Activated CD4-positive, alpha-beta T cell treated with anti-CD3 and anti-CD28 coated beads, Interleukin-2, amount 50 U/mL, for 16 hours (primary cell): ENCODE data around the gene SIRPA.
"Not testable (repeated sequence)": the region's sequence is repeated elsewhere in the genome, so short reads cannot be mapped to it uniquely, and the experiment has no call there.

Source experiments
- DNase-seq: peaks from one replicate; pipeline ENCODE4 v3.0.0-alpha.2; 2020

SIRPA gene

DNA sequence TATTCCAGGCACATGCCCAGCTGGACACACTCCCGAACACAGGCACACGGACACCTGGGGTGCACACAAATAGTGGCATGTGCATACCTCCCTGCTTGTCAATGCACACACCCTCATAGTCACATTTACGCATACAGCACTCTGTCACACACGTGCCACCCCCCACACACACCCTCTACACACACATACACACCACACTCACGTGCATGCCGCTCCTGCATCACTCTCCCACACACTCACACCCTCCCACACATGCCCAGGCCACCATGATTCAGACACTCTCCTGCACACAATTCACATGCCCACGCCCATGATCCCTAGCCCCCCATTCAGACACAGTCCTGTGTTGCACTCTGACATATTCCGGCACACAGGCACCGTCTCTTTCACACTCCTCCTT, 13.0 kb downstream of the SIRPA start:
- no peak for DNase-seq

DNA sequence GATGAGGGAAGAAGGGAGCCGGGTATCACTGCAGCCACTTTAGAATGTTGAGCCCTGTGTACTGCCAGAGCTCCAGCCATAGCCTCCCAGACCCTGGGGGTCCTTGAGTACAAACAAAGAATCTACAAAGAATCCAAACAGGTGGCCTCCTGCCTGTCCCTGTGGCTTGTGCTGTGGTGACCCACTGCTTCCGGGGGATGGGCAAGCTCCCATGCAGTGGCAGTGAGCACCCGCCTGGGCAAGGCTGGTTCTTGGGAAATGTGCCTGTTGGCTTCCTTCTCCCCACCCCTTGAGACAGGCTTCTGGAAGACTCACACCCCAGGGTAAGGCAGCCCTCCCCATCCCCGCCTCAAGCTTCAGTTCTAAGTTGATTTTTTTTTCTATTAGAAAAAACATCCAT, 13.9 kb downstream of the SIRPA start:
- DNase-seq, result no peak

DNA sequence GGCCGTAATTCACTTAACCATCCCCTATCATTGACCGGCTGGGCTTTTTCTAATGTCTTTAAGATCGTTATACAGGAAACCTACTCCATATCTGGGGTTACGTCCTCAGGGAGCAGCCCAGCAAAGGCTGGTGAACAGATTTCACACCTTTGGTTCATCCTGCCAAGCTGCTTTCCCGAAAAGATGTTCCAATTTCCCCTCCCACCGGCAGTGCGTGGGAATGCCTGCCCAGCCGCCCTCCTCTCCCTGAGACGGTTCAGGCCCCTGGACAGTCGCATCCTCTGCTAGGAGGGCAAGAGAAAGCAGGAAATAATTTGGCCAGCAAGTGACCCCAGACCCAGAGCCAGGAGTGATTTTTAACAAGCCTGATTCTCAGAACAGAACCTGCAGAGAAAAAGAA, 16.3 kb downstream of the SIRPA start:
- DNase-seq, result no peak

DNA sequence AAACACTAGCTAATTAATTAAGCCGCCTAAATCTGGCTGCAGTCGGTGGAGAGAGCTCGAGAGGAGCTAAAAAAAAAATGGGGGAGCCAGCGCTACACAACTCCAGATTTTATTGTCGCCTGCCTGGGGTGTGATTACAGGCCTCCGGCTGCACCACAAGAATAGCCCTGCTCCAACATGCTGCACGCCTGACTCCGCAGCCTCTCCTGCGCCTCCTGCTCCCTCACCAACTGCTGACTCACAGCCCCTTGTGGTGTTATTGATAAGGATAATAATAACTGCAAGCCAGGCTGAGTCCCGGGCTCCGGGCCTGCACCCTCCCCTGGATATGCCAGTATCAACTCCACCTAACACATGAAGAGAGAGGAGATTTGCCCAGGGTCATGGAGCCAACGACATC, 16.8 kb downstream of the SIRPA start:
- DNase-seq, result no peak

DNA sequence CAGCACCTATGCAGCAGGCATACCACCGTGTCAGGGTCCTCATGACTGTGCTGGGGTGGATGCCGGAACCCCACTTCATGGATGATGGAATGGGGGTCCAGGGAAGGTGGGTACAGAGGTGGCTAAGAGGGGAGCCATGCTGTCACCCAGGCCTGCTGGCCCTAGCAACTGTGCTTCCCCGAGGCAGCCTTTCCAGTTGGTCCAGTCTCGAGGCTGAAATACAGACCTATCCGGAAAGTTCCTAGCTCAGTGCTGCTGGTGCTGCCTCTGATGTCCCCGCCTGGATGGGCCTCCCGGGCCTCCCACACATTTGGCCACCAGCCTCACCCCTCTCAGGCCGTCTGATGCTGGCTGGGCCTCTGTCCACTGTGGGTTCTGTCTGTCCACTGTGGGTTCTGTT, 17.4 kb downstream of the SIRPA start:
- DNase-seq, result no peak

DNA sequence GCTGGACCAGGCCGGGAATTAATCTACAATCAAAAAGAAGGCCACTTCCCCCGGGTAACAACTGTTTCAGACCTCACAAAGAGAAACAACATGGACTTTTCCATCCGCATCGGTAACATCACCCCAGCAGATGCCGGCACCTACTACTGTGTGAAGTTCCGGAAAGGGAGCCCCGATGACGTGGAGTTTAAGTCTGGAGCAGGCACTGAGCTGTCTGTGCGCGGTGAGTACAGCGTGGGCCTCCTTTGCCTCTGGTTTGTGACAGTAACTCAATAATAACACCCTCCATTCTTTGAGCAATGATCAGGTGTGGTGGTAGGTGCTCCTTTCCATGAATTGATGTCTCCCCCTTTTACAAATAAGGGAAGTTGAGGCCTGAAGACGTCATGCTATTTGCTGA, 20.0 kb downstream of the SIRPA start:
- DNase-seq, result not testable (repeated sequence)

DNA sequence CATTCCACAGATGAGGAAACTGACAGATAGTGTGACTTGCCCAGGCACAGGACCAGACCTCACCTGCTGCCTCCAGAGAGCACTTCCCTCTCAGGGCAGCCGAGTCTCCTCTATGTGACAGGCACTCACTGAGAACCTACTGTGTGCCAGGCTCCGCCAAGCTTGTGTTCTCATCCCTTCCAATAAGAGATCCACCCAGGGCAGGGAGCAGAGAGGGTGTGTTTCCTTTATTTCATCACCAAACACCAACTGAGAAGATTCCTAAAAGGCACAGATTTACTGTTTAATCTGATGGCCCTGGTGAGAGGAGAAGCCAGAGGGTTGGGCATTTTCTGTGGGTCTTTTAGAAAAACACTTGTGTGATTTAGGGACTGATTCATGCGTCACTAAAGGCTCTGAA, 20.5 kb downstream of the SIRPA start:
- DNase-seq, result no peak

DNA sequence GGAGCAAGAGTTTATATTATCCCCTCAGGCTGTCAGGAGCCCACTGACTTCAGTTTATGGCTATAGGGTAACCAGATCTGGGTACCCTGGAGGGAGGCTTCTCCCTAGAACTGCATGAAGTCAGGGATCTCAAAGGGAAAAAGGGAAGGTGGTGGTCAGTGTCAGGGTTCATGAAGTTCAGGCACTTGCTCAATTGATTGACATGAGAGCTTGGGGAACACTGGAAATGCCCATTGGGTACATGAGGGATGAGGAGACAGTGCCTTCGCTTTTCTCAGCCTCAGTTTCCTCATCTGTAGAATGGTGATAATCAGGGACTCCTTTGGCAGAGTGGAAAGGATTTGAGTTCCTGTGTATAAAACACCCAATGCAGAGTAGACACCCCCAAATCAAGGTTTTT, 22.6 kb downstream of the SIRPA start:
- no peak for DNase-seq

DNA sequence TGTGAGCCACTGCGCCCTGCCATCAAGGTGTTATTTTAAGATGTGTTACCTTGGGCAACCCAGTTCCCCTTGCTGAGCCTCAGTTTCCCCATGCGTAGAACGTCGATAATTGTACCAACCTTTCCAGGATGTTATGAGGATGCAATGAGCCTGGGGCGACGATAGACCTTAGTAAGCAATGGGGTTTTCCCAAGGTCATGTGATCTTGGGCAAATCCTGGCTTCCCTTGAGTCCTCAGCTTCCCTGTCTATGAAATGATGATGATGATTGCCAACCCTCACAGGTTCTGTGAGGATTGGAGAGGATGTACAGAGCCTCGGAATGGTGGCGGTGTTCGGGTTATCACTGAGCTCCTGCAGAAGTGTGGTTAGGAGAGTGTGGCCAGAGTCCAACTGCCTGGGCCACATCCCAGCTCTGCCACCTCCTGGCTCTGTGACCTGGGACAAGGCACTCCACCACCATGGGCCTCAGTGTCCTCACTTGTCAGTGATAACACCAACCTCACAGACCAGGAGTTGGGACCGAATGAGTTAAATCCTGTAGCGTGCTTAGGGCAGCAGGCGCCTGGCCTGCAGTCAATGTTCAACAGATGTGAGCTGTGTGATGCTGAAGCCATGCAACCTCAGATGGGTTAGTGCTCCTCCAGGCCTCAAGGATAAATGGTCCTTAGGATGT, 23.4 kb downstream of the SIRPA start:
- no peak for DNase-seq

DNA sequence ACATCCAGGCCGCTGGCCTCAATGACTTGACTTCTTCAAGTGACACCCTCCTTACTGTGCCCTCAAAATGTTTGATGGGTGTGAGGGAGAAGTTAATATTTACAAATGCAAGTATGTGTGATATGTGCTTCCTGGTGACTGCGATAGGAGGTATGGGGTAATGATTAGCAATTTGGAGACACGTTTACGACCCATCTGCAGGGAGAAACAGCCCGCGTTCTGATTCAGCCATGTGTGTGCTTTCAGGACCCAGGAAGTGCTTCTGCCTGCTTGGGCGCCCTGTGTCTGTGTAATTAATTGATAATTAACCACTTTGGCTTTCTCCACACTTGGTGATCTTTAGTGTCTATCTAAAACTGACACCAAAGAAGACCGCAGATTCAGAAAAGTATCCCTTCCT, 25.0 kb downstream of the SIRPA start:
- DNase-seq, result no peak

DNA sequence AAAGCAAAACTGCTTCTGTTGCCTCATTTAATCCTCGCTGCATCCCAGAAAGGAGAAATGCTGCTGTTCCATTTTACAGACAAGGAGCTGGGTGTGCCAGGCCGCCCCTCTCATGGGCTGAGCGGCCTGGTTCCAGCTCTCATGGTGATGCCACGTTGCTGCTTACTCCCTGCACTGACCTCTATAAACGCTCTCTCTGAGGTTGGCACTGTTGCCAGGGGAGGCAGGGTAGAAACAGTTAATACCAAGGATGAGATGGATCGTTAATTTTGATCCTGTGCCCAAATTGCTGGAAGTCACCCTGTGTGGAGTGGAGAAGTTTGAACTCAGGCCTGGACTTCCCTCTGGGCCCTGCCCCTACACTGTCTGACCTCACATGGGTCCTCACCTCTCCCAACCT, 25.6 kb downstream of the SIRPA start:
- no peak for DNase-seq

DNA sequence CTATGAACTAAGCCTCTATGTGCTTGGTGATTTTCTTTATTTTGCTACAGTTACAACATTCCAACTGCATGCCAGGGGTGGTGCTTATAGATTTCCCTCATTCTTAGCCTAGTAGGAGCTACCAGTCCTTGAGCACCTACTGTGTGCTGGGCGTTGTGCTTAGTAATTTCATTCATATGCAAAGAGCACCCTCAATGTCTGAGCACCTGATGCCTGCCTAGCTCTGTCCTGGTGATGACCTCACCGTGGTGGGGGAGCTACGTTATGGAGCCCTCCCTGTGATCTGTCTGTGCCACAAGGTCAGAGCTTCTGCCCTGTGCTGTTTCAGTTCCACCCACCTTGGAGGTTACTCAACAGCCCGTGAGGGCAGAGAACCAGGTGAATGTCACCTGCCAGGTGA, 26.8 kb downstream of the SIRPA start:
- DNase-seq, result not testable (repeated sequence)

DNA sequence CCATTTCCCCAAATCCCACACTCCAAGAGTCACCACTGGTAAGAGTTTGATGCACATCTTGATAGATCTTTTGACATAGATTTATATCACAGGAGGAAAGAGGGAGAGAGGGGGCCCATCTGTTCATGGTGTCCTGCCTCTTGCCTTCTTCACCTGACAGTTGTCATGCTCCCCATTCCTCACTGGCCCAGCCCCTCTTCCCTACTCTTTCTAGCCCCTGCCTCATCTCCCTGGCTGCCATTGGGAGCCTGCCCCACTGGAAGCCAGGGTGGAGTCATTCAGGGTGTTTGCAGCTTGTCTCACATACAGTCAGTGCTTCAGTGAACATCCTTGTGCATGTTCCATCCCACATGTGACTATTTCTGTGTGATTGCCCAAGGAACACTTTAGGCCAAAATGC, 27.6 kb downstream of the SIRPA start:
- no peak for DNase-seq

DNA sequence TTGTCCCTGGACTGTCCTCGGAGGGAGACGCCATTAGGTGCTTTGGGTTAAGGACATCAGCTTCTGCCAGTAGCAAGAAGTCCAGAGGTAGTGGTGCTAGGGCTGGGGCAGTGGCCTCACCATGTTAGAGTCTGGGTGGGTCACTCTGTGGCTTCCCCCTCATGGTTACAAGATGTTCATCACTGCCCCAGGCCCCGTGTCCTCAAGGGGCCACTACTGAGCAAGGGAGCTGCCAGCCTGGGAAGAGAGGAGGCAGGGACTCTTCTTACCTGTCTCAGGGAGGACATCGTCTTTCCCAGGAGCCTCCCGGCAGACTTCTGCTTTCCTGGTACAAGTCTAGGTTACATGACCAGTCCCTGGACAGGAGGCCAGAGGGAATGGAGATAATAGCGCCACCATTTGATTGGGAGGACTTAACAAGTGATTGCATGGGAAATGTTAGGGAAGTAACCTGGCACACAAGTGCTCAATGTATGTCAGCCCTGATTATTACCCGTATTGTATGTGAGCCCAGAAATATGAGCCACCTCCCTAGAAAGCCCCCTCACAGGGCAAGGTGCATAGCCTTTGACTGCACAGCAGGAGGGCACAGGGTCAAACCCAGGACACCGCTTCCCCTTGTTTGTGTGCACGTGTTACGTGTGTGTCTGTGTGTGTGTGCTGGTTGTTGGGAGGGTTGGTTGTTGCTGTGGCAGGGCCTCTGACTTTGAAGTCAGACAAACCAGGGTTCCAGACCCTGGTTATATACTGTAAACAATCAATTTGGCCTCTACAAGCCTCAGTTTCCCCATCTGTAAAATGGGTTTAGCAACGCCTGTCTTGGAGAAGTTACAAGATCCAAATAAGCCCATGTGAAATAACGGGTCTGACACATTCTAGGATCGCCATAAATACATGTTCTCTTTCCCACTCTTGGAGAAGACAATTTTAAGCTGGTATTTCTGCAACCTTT, 30.0 kb downstream of the SIRPA start:
- DNase-seq, result no peak

DNA sequence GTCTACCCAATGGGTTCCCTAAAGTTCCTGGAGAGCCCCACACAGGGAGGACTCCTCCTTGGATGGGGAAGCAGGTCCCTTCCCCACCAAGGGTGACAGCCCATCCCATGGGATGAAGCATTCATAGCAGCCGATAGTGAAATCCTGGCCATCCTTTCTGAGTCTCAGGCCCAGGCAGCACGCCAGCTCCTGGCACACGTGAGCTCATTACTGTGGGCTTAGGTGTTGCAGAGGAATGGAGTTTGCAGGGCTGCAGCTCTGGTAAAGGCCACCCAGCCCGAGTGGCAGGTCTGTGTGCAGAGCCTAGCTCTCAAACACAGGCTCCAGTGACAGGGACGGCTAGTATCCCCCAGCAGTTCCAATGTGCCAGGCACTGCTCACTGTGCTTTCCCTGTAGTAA, 31.0 kb downstream of the SIRPA start:
- DNase-seq, result no peak

DNA sequence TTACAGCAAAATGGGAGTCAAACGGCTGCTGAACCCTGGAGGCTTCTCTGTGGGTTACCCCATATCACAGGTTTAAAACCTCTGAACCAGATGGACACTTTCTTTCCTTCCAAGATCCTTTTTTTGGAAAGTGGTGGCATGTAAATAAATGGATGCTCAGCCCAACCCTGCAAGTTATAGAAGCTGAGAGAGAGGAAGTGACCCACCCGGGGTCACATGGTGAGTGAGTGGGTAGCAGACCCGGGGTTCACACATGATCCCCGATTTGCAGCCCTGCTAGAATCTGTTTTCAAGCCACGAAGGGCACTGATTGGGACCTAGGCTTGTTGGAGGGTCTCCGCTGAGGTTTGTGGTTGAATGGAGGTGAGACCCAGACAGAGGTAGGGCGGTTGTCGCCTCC, 32.0 kb downstream of the SIRPA start:
- no peak for DNase-seq

DNA sequence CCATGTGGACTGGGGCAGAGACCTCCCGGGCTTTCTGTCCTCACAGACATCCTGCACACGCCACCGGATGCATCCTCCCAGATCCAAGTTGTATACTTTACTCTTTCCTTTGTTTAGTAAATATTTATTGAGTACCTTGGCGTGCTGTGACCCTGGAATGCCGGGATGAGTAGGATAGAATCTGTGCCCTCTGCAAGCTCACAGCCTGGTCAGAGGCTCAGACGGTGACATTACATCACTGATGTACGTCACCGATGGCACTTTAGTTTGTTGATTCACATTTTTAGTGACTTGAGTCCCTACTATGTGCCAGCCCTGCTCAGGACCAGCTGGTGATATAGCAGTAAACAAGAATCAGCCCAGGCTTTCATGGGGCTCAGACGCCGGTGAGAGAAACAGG, 32.9 kb downstream of the SIRPA start:
- no peak for DNase-seq

DNA sequence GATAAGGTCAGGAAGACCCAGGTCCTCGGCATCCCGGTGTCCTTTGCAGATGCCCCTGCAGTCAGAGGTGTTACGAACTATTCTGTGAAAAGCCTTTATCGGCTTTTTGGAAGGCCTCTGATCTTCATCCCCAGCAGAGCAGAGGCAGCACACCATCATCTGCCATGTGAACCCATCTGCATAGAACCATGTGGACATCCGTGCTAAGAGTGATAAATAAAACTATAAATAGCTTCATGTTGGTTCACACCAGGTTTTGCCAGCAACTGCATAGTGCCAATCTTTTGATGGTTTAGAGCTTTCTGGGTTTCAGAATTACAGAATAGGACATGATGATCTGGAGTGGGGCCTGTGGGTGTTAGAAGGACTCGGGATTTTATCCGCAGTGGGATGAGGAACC, 33.6 kb downstream of the SIRPA start:
- DNase-seq, result no peak

DNA sequence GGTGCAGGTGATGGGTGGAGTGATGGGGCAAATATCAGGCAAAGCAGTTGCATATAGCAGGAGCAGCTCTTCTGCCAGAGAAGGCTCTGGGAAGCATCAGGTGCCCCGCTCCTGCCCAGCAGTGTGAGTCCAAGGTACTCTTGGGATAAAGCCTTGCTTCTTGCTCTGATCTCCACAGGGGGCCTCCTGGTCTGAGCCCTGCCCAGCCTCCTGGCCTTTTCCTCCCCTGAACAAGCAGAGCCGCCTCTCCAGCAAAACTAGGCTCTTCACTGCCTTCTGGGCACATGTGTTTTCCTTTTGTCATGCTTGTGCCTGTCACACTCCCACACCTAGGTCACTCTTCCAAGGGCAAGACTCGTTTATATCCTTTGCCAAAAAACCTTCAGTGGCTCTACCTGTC, 34.3 kb downstream of the SIRPA start:
- DNase-seq, result no peak

DNA sequence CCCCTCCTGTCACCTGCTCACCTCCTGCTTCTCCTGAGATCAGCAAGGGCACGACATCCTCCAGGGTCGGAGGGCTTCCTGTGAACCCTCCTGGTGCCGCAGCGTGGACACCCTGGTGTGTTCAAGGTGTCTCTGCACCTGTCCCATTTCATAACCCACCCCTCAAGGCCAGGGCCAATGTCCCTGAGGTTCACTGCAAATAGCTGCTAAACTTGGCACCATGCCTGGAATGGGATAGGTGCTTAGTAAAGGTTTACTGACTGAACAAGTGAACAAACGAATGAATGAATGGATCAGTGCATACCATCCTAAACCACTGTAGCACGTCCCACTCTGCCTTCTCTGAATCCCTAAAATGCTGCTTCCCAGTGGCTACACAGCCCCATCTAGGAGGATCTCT, 35.0 kb downstream of the SIRPA start:
- DNase-seq, result no peak

DNA sequence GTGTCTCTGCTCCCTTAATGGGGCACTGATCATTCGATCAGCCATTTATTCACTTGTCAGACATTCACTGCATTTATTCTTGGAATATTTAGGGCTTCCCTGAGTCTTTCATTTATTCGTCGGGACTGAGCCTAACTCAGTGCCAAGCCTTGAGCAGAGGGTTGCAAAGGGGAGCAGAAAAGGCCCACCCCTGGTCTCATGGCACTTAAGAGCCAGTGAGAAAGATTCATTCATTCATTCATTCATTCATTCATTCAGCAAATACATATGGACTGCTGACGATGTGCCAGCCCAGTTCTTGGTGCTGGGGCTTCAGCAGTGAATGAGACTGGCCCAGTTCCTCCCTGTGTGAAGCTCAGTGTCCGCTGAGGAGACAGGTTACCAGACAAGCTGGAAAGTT, 36.6 kb downstream of the SIRPA start:
- no peak for DNase-seq

DNA sequence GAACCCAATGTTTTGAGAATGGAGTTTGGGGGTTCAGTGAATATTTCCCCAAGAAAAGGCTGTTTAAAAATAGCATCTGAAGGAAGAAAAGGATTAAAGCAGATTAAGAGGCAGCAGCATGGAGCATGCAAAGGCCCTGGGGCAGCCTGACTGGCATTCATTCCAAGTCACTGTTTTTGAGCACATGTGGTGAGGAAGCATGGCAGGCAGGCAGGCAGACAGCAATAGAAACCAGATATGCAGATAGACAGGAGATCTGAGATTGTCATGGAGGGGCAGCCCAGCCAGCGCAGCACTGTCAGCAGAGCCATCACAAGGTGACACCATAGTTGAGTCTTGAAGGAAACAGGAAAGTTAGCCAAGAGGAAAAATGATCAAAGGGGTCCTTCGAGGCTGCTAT, 37.8 kb downstream of the SIRPA start:
- no peak for DNase-seq

DNA sequence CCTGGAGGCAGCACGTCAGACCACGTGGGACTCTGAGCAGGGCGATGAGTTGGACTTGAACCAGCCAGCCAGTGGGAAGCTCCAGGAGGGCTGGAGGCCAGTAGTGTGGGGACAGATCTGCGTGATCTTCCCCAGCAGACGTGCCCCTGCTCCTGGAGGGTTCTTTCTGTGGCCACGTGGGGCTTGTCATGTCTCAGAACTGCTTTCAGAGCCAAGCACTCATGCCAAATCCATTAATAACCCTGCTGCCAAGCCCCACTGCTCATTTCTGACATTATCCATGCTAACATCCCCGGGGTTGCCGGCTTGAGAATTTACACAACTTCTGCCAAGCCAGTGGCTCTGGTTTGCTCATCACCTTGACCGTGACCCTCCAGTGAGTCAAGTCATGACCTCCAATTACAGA, 38.3 kb downstream of the SIRPA start:
- DNase-seq, result no peak

DNA sequence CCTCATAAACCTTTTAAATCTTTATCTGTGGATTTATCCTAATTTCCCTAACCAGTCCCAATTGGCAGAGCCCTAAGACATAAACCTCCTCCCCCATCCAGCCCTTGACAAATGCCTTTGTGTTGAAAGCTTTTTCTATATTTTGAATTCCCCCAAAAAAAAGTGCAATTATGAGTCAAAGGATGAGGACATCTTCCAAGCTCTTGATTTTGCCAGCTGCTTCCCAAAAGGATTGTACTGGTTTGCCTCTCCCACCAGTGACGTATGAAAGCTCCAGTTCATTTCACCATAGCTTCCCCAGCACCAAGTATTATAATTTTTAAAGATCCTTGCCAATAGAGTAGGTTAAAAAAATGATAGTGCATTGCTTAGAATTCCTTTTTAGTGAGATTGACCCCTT, 38.9 kb downstream of the SIRPA start:
- DNase-seq, result no peak
